Stimulated activated CD8-positive, alpha-beta memory T cell treated with anti-CD3 and anti-CD28 coated beads, Interleukin-4, amount 100 ng/mL, for 48 hours (primary cell): Measurements from ENCODE around the gene SNX13.

Experiments
- DNase-seq: peaks from one replicate; pipeline ENCODE4 v3.0.0-alpha.2; 2020

The SNX13 gene

DNA sequence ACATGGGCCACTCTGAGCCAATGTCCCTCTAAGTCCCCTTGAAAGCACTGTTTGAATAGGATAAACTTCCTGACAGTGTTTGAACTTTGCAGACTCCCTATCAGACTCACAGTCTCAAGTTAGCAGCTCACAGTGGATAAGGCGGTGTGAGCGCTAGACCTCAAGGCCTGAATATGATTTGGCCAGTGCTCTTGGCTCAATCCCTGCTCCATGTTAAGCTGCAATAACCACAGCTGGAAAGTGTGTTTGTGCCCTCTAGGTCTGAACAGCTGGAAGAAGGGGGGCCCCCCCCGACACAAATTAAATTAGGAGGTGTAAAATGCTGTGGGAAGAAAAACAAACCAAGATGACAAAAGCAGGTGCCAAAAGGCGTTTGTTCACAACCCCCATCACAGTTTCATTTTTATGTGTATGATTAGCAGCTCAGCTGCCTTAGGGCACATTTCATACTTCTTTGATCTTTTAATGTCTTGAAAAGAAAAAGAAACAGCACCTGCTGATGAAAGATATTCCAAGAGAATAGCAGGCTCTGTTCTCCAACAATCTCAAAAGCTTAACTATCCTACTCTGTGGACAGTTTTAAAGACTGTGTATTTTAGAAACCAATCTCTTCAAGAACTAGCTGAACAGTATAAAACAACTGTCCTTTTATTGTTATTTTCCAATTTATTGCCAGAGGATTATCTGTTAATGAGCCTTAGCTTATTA, 167.6 kb downstream of the SNX13 start:
- DNase-seq: no peak

GRCh38 chr7:17771901-17772408, 168.3 kb downstream of the SNX13 start:
- DNase-seq: no peak

- no peak for DNase-seq
Measured at GRCh38 chr7:17770710-17771375, 169.5 kb downstream of the SNX13 start.

GRCh38 chr7:17769918-17770317, 170.4 kb downstream of the SNX13 start:
- DNase-seq: peak; percentile 68

GRCh38 chr7:17758008-17758407, 182.3 kb downstream of the SNX13 start:
- DNase-seq: no peak

DNA sequence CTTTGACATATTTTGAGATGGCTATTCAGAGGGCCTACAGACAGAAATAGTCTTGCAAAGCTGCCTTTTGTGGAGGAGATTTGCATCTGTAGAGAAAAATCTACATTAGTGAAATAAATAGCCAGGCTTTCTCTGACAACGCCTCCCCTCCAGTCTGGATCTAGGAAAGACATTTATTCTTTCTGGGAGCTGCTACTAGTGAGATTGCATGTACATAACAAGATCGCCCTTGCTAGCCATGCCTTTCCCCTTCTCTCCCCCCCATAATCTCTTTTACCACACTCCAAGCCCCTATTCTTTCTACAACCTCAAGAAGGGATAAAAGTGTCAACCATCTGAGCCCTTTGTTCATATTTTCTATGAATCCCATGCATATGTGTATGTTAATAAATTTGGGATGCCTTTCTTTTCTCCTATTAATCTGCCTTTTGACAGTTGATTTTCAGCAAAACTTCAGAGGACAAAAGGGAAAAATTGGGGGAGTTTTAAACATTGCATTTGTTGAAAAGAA, 194.2 kb downstream of the SNX13 start:
- DNase-seq: no peak

GRCh38 chr7:17745610-17746009, 194.7 kb downstream of the SNX13 start:
- DNase-seq: no peak

DNA sequence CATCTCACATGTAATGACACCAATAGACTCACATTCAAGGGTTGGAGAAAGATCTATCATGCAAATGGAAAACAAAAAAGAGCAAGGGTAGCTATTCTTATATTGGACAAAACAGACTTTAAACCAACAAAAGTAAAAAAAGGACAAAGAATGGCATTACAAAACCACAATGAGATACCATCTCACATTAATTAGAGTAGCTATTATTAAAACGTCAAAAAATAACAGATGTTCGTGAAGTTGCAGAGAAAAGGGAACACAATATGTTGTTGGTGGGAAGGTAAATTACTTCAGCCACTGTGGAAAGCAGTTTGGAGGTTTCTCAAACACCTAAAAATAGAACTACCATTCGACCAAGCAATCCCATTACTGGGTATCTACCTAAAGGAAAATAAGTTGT, 197.0 kb downstream of the SNX13 start:
- DNase-seq: no peak

DNA sequence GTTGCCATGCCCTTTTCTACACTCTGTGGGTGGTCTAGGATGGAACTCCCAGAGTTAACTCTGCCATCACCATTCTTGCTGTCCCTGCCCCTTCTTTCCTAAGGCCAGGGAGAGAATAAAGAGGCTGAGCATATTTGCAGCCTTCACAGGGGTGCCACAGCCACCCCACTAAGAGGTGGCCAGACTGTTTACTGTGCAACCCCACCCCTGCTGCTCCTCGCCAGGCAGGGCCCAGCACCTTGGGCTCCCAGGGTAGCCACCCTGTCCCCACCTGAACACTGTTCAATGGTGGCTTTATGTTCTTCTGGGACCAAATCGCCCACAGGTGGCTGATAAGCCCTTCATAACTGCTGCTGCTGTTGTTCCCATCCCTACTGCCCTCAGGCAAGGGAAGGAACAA, 198.9 kb downstream of the SNX13 start:
- DNase-seq: no peak
